Psoas muscle (tissue), 8 donors: Measurements from ENCODE around the gene MICOS13. TPM values are rescaled to one million over a fixed set of nuclear protein-coding genes. Genes with fewer than 3 reads are reported as not detected.

ENCODE experiments used
- ATAC-seq, 4 donors: fragments of 200-7000 bp; cut with Tn5 transposase; one replicate each; pipeline ENCODE4 v1.9.1; 2020; ENCODE audit warnings: moderate library complexity in 3 of 4, mild to moderate bottlenecking in 2 of 4
- DNase-seq, 2 donors: peaks; one replicate each; pipeline ENCODE4 v3.0.0-alpha.2; 2020
- H3K27ac ChIP-seq: fragments of 200-600 bp; one replicate; pipeline ENCODE4 v1.8.0; 2022
- H3K27me3 ChIP-seq, 3 donors: fragments of 200-600 bp in 1 of 3; one replicate each; pipeline versions ENCODE4 v1.6.1 to v1.8.0; 2013 to 2022; ENCODE audit warnings: low read length in 2 of 3, mild to moderate bottlenecking in 2 of 3, moderate library complexity in 1 of 3; ENCODE audit not compliant: insufficient read depth in 3 of 3
- H3K36me3 ChIP-seq, 2 donors: fragments of 200-600 bp in 1 of 2; one replicate each; pipeline versions ENCODE4 v1.6.1 to v1.8.0; 2013 to 2022; ENCODE audit warnings: low read depth in 1 of 2, mild to moderate bottlenecking in 1 of 2, moderate library complexity in 1 of 2; ENCODE audit not compliant: insufficient read depth in 1 of 2
- H3K4me1 ChIP-seq: fragments of 200-600 bp; one replicate; pipeline ENCODE4 v1.8.0; 2022
- H3K4me3 ChIP-seq: fragments of 200-600 bp; one replicate; pipeline ENCODE4 v1.8.0; 2022; ENCODE audit warnings: mild to moderate bottlenecking
- H3K9me3 ChIP-seq: fragments of 200-600 bp; one replicate; pipeline ENCODE4 v1.8.0; 2022
- WGBS, 3 donors: extraction: QIAGEN DNeasy Blood & Tissue Kit; methylation state at CpG; one replicate each; pipeline versions ENCODE4 v1.1.6 to v1.1.7; 2013; 5-methylcytosine and 5-hydroxymethylcytosine counted together
- intact Hi-C, 2 donors: fragments of 100-400 bp; cut with DNase I; formaldehyde crosslinking; loops; one replicate each; pipeline versions ENCODE4 v1.11.0 to v1.14.2; 2022
- polyA plus RNA-seq, 3 donors: library from polyadenylated mRNA; stranded (reverse); fragments of 200-250 nt; gene quantifications; one replicate each; pipeline ENCODE4 v1.2.3, GENCODE V29; 2013
- total RNA-seq, 4 donors: library from RNA; stranded (reverse); fragmentation: NEBNext Ultra II Directional in 2 of 4; extraction: Animal tissue kit (Norgen Biotek cat#: 25700) in 2 of 4; gene quantifications; one replicate each; pipeline versions ENCODE4 v1.2.1 to v1.2.4, GENCODE V29; 2021 to 2023
- TF ChIP-seq, protein P1 (sequence below): fragments of 200-600 bp; IDR thresholded peaks from one replicate; pipeline ENCODE4 v1.8.0; 2022; ENCODE audit warnings: antibody characterized with exemption
- donor health status: healthy with polysubstance abuse.
- donor health status: DM: no; HTN: no; CAD: no; lungs with moderate emphysema.
- donor health status: Bipolar disorder and iron deficiency.
- donor health status: healthy.
- donor health status: DM: yes; HTN: yes; CAD: no.
- donor health status: DM: no; HTN: no; CAD: no.
- donor health status: DM: no; HTN: no; CAD: no.
- donor health status: DM: yes; HTN: yes; CAD: no.

MICOS13 gene
- total and polyA plus RNA-seq, 7 donors: 103 to 245 (median 133) TPM

DNA sequence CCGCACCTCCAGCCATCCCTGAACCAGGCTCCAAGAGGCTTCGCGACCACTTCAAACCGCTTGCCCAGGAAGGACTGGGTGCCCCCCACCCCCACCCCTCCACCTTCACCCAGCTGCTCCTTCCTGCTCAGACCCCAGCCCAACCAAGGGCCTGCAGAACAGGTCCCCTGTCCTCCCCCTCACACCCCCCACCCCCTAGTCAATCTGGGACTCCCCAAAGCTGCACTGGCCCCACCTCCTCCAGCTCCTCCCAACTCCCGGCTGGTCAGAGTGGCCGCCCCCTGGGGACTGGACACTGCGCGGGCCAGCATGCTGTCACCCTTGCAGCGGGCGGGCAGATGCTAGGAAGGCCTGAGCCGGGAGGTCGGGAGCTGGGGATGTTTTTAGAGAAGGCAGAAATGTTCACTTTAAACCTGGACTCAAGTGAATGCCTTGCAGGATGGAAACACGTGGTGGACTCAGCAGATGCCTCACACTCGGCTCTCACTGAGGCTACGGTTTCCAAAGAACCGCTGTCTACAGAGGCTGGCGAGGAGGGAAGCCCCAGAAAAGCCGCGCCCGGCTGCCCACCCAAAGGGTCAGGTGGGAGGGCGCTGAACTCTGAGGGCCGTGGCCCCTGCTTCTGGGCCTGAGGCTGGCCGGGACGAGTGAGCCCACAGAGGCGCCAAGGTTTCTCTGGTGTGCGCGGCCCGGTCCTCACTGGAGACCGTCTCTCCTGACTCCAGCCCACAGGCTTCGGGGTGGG lies 17.7 kb upstream of the MICOS13 start:
- ATAC-seq (peak in 1 of 4 donors; percentile 2), DNase-seq (no peak)
- no peak overlapping the region for H3K4me3 ChIP-seq
- H3K9me3 ChIP-seq: no peaks in the 10 kb centered on the region
- intact Hi-C loops: no loop called here
- peaks cover 8 to 78% of the 10 kb centered on the region in 2 donors for H3K36me3 ChIP-seq
- WGBS, 3 donors: 76 to 80% (median 79%) methylated on average over 28 to 30 of the region's 30 CpGs
- H3K27ac ChIP-seq: no peak overlapping the region
- no peaks in the 10 kb centered on the region for H3K27me3 ChIP-seq
- TF ChIP-seq, protein P1, sequence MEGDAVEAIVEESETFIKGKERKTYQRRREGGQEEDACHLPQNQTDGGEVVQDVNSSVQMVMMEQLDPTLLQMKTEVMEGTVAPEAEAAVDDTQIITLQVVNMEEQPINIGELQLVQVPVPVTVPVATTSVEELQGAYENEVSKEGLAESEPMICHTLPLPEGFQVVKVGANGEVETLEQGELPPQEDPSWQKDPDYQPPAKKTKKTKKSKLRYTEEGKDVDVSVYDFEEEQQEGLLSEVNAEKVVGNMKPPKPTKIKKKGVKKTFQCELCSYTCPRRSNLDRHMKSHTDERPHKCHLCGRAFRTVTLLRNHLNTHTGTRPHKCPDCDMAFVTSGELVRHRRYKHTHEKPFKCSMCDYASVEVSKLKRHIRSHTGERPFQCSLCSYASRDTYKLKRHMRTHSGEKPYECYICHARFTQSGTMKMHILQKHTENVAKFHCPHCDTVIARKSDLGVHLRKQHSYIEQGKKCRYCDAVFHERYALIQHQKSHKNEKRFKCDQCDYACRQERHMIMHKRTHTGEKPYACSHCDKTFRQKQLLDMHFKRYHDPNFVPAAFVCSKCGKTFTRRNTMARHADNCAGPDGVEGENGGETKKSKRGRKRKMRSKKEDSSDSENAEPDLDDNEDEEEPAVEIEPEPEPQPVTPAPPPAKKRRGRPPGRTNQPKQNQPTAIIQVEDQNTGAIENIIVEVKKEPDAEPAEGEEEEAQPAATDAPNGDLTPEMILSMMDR: no peak
- no peaks in the 10 kb centered on the region for H3K4me1 ChIP-seq

DNA sequence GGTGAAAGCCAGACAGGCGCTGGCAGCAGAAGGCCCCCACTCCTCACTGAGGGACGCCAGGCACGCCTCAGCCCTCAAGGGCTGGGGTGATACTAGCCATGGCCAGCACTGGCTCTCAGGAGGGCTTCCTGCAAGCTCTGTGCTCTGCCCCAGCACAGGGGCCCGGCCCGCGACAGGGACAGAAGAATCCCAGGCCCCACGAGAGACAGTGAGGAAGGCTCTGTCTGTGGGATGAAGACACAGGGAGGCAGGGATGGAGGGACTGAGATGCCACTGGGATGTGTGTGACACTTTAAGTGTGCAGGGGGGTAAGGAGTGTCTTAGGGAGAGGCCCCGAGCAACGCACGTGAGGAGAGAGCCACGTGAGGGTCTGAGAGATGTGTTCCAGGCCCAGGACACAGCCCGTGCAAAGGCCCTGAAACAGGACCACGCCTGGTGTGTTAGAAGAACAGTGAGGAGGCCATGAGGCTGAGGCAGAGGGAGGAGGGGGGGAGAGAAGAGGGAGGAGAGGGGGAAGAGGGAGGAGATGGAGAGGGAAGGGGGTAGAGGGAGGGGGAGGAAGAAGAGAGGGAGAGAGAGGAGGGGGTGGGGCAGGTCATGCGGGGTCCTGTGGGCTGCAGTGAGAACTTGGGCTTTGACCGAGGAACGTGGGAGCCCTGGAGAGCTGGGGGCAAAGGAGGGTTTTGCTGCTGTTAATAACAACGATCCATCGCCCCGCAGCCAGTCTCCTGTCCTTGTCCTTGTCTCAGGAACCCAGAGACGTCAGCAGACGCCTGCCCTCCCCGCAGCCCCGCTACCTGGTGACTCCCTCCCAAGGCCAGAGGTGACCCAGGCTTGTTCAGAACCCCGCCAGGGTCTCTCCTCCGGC lies 16.9 kb upstream of the MICOS13 start:
- DNase-seq (no peak), ATAC-seq (no peak)
- TF ChIP-seq, protein P1: no peak
- Histone ChIP-seq H3K9me3 (no peaks in the 10 kb centered on the region), H3K4me3 (no peak overlapping the region), H3K27me3 (no peaks in the 10 kb centered on the region), H3K27ac (no peak overlapping the region), H3K4me1 (peaks cover 1% of the 10 kb centered on the region), H3K36me3 (peaks cover 8 to 82% of the 10 kb centered on the region in 2 donors)
- intact Hi-C loops: no loop called here
- WGBS, 3 donors: 76 to 84% (median 81%) methylated on average over 19 to 25 of the region's 25 CpGs

DNA sequence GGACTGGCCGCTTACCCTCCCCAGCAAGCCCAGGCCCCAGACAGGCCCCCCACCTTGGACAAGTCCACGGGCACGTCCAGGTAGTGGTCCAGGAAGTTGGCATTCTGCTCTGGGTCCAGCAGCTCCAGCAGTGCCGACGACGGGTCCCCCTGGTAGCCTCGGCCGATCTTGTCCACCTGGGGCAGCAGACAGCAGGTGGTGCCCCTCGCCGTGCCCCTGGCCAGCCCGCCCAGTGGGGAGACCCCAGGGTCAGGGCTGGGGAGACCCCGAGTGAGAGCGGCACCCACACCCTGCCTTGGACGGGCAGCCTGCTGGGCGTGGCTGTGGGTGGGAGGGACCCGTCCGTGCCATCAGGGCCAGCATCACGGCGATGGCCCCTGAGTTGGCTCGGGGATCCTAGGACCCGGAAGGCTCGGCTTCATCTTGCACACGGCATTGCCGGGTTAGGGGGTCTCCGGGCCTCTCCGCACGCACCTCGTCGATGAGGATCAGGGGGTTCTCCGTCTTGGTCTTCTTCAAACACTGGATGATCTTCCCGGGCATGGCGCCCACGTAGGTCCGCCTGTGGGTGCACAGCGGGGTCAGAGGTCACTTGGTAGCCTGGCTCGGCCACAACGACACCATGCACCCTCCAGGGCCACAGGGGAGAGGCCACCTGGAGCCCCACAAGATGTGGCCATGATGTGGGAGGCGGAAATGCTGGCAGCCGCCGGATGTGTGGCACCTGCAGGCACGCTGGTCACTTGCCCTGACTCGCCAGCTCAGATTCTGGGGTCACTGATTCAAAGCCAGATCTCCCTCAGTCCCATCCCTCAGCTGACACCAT lies 16.1 kb upstream of the MICOS13 start:
- Histone ChIP-seq H3K27ac (no peak overlapping the region), H3K27me3 (no peaks in the 10 kb centered on the region), H3K4me1 (peaks cover 10% of the 10 kb centered on the region), H3K9me3 (no peaks in the 10 kb centered on the region), H3K4me3 (no peak overlapping the region), H3K36me3 (peaks cover 10 to 90% of the 10 kb centered on the region in 2 donors)
- intact Hi-C loops: no loop called here
- DNase-seq (no peak), ATAC-seq (no peak)
- 82 to 88% (median 83%) methylated on average over 37 to 42 of the region's 42 CpGs for WGBS, 3 donors
- TF ChIP-seq, protein P1: no peak

DNA sequence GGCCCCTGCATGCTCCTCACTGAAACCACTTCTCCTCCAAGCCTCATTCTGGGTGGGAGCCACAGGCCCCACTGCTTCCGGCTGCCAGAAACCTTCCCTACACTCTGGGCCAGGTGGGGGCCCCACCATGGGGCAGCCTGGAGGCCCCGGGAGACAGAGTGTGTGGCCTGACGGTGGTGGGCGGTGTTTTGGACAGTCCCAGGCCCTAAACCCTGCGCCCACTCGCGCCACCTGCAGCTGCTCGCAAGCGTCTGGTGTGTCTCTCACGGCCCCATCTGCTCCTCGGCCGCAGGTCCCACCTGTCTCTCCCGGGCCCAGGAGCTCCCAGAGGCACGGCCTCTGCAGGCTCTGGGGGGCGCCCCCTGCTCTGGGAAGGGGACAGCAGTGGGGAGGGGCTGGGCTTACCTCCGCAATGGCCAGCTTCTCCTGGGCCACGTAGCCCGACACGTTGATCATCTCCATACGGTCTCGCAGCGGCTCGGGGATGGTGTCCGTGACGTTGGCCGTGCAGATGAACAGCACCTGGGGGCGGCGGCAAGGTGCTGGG lies 15.4 kb upstream of the MICOS13 start:
- H3K4me1 ChIP-seq: peaks cover 11% of the 10 kb centered on the region
- ATAC-seq: no peak
- H3K27ac ChIP-seq: no peak overlapping the region
- TF ChIP-seq, protein P1: no peak
- H3K9me3 ChIP-seq: no peaks in the 10 kb centered on the region
- no peak for DNase-seq
- H3K27me3 ChIP-seq: no peaks in the 10 kb centered on the region
- peaks cover 10 to 83% of the 10 kb centered on the region in 2 donors for H3K36me3 ChIP-seq
- WGBS, 3 donors: 70 to 76% (median 71%) methylated on average over 28 of the region's 28 CpGs
- no peak overlapping the region for H3K4me3 ChIP-seq
- intact Hi-C loops: no loop called here
